ENCODE data around the gene IGFN1. TPM values are rescaled to one million over a fixed set of nuclear protein-coding genes. Genes with fewer than 3 reads are reported as not detected.

IGFN1 gene
- total RNA-seq, 6 experiments from 2014 or later: 0.02 to 0.18 (median 0.12) TPM; not detected in 3

DNA sequence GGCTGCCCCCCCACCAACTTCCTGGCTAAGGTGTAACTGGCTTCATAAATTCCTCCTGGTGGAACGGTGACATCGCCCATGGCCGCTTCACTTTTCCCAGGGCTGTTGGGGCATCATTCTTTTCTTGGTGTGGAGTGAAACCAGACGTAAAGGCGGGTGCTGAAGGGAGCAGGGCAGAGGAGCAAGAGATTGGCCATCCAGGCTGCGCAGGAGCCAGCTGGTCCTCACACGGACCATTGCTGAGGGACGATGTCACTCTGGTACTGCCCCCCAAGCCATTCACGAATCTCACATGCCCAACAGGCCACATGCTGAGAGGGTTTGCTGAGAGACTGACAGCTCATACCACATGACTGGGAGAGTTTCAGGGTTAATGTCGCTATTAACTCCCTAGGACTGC is 82.2 kb downstream of the IGFN1 start:
- TF ChIP-seq POLR2A (IDR thresholded peaks at IDR 0.05): no peak
- TF ChIP-seq, protein P1, sequence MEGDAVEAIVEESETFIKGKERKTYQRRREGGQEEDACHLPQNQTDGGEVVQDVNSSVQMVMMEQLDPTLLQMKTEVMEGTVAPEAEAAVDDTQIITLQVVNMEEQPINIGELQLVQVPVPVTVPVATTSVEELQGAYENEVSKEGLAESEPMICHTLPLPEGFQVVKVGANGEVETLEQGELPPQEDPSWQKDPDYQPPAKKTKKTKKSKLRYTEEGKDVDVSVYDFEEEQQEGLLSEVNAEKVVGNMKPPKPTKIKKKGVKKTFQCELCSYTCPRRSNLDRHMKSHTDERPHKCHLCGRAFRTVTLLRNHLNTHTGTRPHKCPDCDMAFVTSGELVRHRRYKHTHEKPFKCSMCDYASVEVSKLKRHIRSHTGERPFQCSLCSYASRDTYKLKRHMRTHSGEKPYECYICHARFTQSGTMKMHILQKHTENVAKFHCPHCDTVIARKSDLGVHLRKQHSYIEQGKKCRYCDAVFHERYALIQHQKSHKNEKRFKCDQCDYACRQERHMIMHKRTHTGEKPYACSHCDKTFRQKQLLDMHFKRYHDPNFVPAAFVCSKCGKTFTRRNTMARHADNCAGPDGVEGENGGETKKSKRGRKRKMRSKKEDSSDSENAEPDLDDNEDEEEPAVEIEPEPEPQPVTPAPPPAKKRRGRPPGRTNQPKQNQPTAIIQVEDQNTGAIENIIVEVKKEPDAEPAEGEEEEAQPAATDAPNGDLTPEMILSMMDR (IDR thresholded peaks at IDR 0.05): no peak
- ATAC-seq (no peak), DNase-seq (no peak)
- no peaks in the 10 kb centered on the region for H3K27me3 ChIP-seq
- H3K4me1 ChIP-seq: no peaks in the 10 kb centered on the region
- H3K36me3 ChIP-seq: no peaks in the 10 kb centered on the region
- intact Hi-C loops (cut with DNase I): no loop called here
- WGBS (ENCODE audit: insufficient coverage, low coverage, low lambda C conversion rate, missing lambda C conversion rate): 82% methylated on average over 9 of the region's 10 CpGs
- no peak overlapping the region for H3K4me3 ChIP-seq
- no peaks in the 10 kb centered on the region for H3K9me3 ChIP-seq
- no peak overlapping the region for H3K27ac ChIP-seq

DNA sequence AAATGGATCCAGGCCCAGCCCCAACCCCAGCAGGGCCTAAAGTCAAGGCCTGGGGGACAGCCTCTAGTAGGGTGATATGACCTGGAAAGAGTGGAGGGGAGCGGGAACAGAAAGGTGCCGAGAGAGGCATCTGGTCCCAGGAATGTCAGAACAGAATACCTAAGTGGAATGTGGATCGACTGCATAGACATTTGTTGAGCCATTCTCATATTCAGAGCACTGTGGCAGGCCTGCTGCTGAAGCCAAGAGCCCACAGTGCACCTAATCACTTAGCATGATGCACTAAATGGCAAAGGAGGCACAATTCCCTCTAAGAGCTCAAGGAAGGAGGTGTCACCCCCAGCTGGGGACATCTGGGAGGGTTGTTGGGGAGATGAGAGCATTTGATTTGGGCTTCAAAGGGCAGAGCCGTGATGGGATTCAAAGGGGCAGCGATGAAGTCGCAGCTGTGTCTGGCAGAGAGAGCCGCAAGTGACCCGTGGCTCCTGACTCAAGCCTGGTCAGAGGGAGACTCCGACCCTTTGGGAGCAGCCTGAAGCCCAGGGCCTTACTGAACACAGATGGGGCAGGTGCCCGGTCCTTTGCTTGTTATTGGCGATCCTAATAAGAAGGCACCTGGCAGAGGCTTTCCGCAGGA is 84.1 kb downstream of the IGFN1 start:
- H3K9me3 ChIP-seq: no peaks in the 10 kb centered on the region
- H3K4me3 ChIP-seq: no peak overlapping the region
- no peaks in the 10 kb centered on the region for H3K4me1 ChIP-seq
- H3K27me3 ChIP-seq: no peaks in the 10 kb centered on the region
- TF ChIP-seq POLR2A (IDR thresholded peaks at IDR 0.05): no peak
- TF ChIP-seq, protein P1 (IDR thresholded peaks at IDR 0.05): no peak
- no peak for DNase-seq
- H3K27ac ChIP-seq: no peak overlapping the region
- no peak for ATAC-seq
- H3K36me3 ChIP-seq: no peaks in the 10 kb centered on the region
- intact Hi-C loops (cut with DNase I): no loop called here
- 78% methylated on average over 3 of the region's 12 CpGs for WGBS (ENCODE audit: insufficient coverage, low coverage, low lambda C conversion rate, missing lambda C conversion rate)

DNA sequence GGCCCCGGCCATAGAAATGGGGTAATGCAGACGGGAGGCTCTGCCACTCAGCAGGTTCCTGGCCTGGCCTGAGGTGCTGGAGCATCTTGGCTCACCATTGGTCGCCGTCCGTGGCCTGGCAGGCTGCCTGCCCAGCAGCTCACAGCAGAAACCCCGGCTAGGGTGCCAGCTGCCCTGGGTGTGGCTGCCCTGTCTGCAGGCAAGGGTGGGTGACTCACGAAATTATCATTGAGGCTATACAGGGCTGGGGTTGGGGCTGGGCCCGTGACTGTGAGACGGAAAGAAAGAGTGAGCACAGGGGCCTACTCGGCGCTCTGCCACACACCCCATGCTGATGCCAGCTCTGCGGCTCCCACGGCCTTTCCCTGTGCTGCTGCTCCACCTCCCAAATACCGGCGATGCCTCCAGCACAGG is 84.6 kb downstream of the IGFN1 start:
- Histone ChIP-seq H3K4me3 (no peak overlapping the region), H3K27me3 (no peaks in the 10 kb centered on the region), H3K36me3 (no peaks in the 10 kb centered on the region), H3K4me1 (no peaks in the 10 kb centered on the region), H3K27ac (no peak overlapping the region), H3K9me3 (no peaks in the 10 kb centered on the region)
- DNase-seq (no peak), ATAC-seq (peak in 1 of 4 donors; percentile 5)
- 85% methylated on average over 4 of the region's 15 CpGs for WGBS (ENCODE audit: insufficient coverage, low coverage, low lambda C conversion rate, missing lambda C conversion rate)
- intact Hi-C loops (cut with DNase I): no loop called here
- TF ChIP-seq, protein P1 (IDR thresholded peaks at IDR 0.05): no peak

DNA sequence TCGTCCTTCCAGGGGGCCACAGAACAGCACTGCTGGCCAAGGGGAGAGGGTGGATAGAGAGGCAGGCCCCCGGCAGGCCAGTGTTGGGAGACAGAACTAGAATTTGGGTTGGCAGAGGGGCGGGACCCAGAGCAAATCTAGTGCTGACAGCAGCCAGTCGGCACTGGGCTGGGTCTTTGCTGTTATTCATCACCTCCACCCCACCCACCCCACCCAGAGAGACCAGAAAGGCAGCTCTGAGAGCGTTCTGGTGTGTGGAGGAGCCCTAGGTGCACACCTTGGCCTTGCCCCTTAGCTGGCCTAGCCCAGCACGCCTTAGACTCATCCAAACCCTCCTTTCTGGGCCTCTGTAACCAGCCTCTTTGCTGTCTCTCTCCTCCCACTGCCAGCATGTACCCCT is 86.3 kb downstream of the IGFN1 start:
- no peak for ATAC-seq
- H3K9me3 ChIP-seq: no peaks in the 10 kb centered on the region
- intact Hi-C loops (cut with DNase I): no loop called here
- H3K27me3 ChIP-seq: no peaks in the 10 kb centered on the region
- H3K36me3 ChIP-seq: no peaks in the 10 kb centered on the region
- WGBS (ENCODE audit: insufficient coverage, low coverage, low lambda C conversion rate, missing lambda C conversion rate): 87% methylated on average over 4 of the region's 6 CpGs
- no peaks in the 10 kb centered on the region for H3K4me1 ChIP-seq
- DNase-seq: no peak
- no peak overlapping the region for H3K4me3 ChIP-seq
- TF ChIP-seq, protein P1 (IDR thresholded peaks at IDR 0.05): no peak
- TF ChIP-seq POLR2A (IDR thresholded peaks at IDR 0.05): no peak
- no peak overlapping the region for H3K27ac ChIP-seq

DNA sequence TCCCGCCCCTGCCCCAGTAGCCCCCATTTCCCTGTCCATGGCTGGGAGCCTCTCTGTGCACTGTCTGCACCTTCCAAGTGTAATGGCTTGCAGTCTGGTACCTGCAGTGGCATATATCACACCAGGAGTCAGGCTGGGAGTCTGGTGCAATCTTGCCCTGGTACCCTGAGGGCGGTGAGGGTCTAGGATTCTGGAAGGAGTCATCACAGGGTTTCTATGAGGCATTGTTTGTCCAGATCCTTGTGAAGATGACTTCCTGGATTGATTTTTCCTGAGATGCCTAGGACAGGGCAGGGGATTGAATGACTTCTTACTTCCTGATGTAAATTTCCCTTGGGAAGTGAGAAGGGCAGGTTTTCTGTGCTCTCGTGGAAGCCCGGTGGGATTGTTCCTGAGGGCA is 86.8 kb downstream of the IGFN1 start:
- DNase-seq (no peak), ATAC-seq (no peak)
- Histone ChIP-seq H3K4me3 (no peak overlapping the region), H3K4me1 (no peaks in the 10 kb centered on the region), H3K27me3 (no peaks in the 10 kb centered on the region), H3K27ac (no peak overlapping the region), H3K9me3 (no peaks in the 10 kb centered on the region), H3K36me3 (no peaks in the 10 kb centered on the region)
- intact Hi-C loops (cut with DNase I): no loop called here
- TF ChIP-seq, protein P1 (IDR thresholded peaks at IDR 0.05): no peak
- no peak for TF ChIP-seq POLR2A (IDR thresholded peaks at IDR 0.05)
- WGBS (ENCODE audit: insufficient coverage, low coverage, low lambda C conversion rate, missing lambda C conversion rate): 72% methylated on average over 3 of the region's 4 CpGs
